ENCODE measurements around the gene MARK2.

MARK2 gene

GRCh38 chr11:63813563-63814382, 25.1 kb upstream of the MARK2 start:
- H3K4me1 ChIP-seq, result peaks cover 0 to 32% (median 19%) of the 10 kb centered on the region in 4 donors
- peaks cover 10 to 28% (median 21%) of the 10 kb centered on the region in 3 donors for H3K36me3 ChIP-seq
- intact Hi-C loops (cut with DNase I; ENCODE audit: low total_unique reads), result loop anchor here (2.0 kb wide), 1 partner anchor 45 kb away; the partner anchor contains the start of gene ZFTA
- no peaks in the 10 kb centered on the region for H3K27me3 ChIP-seq
- H3K27ac ChIP-seq, result peak overlapping the region; percentile 71 to 80
- peak; percentile 47 to 69 for DNase-seq
- TF ChIP-seq CTCF (IDR thresholded peaks at IDR 0.05), result no peak
- H3K9me3 ChIP-seq, result no peaks in the 10 kb centered on the region
- H3K4me3 ChIP-seq, result peak overlapping the region; percentile 73 to 78

- TF ChIP-seq CTCF (IDR thresholded peaks at IDR 0.05), result no peak
- Histone ChIP-seq H3K9me3 (no peaks in the 10 kb centered on the region), H3K4me1 (peaks cover 0 to 32% (median 19%) of the 10 kb centered on the region in 4 donors), H3K36me3 (peaks cover 16 to 34% (median 27%) of the 10 kb centered on the region in 3 donors), H3K4me3 (peak overlapping the region; percentile 73 to 78), H3K27me3 (no peaks in the 10 kb centered on the region), H3K27ac (peak overlapping the region; percentile 71 to 80)
- DNase-seq, result no peak
- intact Hi-C loops (cut with DNase I; ENCODE audit: low total_unique reads), result no loop called here
These were observed 24.6 kb upstream of the MARK2 start for GRCh38 chr11:63814383-63814736.

- no peak for DNase-seq
- no peak overlapping the region for H3K27ac ChIP-seq
- intact Hi-C loops (cut with DNase I; ENCODE audit: low total_unique reads), result no loop called here
- TF ChIP-seq CTCF (IDR thresholded peaks at IDR 0.05), result no peak
- no peaks in the 10 kb centered on the region for H3K9me3 ChIP-seq
- H3K27me3 ChIP-seq, result no peaks in the 10 kb centered on the region
- peaks cover 31 to 50% (median 41%) of the 10 kb centered on the region in 3 donors for H3K36me3 ChIP-seq
- H3K4me3 ChIP-seq, result no peak overlapping the region
- peaks cover 0 to 32% (median 19%) of the 10 kb centered on the region in 4 donors for H3K4me1 ChIP-seq
These were observed 22.7 kb upstream of the MARK2 start for GRCh38 chr11:63816166-63816565.

GRCh38 chr11:63816732-63817131, 22.2 kb upstream of the MARK2 start:
- TF ChIP-seq CTCF (IDR thresholded peaks at IDR 0.05), result no peak
- no peak overlapping the region for H3K27ac ChIP-seq
- H3K36me3 ChIP-seq, result peaks cover 36 to 56% (median 46%) of the 10 kb centered on the region in 3 donors
- intact Hi-C loops (cut with DNase I; ENCODE audit: low total_unique reads), result no loop called here
- no peak overlapping the region for H3K4me3 ChIP-seq
- no peaks in the 10 kb centered on the region for H3K9me3 ChIP-seq
- no peak for DNase-seq
- H3K27me3 ChIP-seq, result no peaks in the 10 kb centered on the region
- peaks cover 0 to 32% (median 19%) of the 10 kb centered on the region in 4 donors for H3K4me1 ChIP-seq

GRCh38 chr11:63817758-63818498, 21.0 kb upstream of the MARK2 start:
- no peak for DNase-seq
- no peak overlapping the region for H3K27ac ChIP-seq
- no peak overlapping the region for H3K4me3 ChIP-seq
- peaks cover 0 to 21% (median 17%) of the 10 kb centered on the region in 4 donors for H3K4me1 ChIP-seq
- intact Hi-C loops (cut with DNase I; ENCODE audit: low total_unique reads), result no loop called here
- peaks cover 40 to 68% (median 58%) of the 10 kb centered on the region in 3 donors for H3K36me3 ChIP-seq
- TF ChIP-seq CTCF (IDR thresholded peaks at IDR 0.05), result no peak
- H3K9me3 ChIP-seq, result no peaks in the 10 kb centered on the region
- H3K27me3 ChIP-seq, result no peaks in the 10 kb centered on the region

Data from tibial artery (tissue), 4 donors.